ENCODE results near the gene ADAM12. TPM values are rescaled to one million over a fixed set of nuclear protein-coding genes. Genes with fewer than 3 reads are reported as not detected.
"Not testable (repeated sequence)": the region's sequence is repeated elsewhere in the genome, so short reads cannot be mapped to it uniquely, and the experiment has no call there.

ADAM12 gene
- total and polyA plus RNA-seq, 12 donors = 0.08 to 3.9 (median 0.53) TPM

DNA sequence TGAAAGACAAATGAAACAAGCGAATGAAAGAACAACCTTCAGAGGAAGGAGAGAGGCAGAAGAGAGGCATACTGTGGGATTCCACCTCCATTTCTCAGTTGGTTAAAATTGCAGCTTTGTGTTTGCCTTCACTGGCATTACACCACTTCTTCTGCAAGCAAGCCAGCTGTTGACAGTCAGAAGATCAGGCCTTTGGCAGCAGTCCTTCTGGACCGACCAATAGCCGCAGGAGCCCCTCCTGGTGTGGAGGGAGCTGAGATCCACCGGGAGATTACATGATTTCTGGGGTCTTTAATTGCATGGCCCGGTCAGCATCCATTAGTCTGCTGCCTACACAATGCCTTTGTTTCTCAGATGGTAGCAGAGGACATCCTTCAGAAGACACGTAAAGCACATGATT is 206.7 kb downstream of the ADAM12 start:
- TF ChIP-seq, protein P1, sequence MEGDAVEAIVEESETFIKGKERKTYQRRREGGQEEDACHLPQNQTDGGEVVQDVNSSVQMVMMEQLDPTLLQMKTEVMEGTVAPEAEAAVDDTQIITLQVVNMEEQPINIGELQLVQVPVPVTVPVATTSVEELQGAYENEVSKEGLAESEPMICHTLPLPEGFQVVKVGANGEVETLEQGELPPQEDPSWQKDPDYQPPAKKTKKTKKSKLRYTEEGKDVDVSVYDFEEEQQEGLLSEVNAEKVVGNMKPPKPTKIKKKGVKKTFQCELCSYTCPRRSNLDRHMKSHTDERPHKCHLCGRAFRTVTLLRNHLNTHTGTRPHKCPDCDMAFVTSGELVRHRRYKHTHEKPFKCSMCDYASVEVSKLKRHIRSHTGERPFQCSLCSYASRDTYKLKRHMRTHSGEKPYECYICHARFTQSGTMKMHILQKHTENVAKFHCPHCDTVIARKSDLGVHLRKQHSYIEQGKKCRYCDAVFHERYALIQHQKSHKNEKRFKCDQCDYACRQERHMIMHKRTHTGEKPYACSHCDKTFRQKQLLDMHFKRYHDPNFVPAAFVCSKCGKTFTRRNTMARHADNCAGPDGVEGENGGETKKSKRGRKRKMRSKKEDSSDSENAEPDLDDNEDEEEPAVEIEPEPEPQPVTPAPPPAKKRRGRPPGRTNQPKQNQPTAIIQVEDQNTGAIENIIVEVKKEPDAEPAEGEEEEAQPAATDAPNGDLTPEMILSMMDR (IDR thresholded peaks at IDR 0.05) = no peak
- no peak for TF ChIP-seq POLR2A (IDR thresholded peaks at IDR 0.05)
- 84 to 87% (median 86%) methylated on average over 3 to 6 of the region's 6 CpGs for WGBS, 4 donors

DNA sequence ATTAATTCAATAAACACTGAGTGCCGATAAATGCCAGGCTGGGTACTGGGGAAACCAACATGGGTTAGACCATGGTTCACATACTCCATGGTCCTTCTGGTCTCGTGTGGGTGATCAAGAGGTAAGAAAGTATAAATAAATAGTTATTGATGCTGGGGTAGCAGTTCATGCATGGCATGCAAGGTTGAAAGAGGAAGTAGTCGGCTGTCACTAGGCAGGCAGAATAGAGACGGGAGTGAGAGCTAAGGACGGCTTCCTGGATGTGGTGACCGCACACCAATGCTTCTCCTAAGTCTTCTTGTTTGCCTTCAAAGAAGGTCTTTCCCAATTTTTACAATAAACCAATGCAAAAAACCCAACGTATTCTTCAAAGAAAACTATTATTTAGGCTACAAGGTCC is 208.6 kb downstream of the ADAM12 start:
- no peak for TF ChIP-seq POLR2A (IDR thresholded peaks at IDR 0.05)
- TF ChIP-seq, protein P1 (IDR thresholded peaks at IDR 0.05) = no peak
- H3K4me3 ChIP-seq = no peak overlapping the region
- no peaks in the 10 kb centered on the region for H3K27me3 ChIP-seq
- intact Hi-C loops (cut with DNase I) = no loop called here
- peaks cover 0 to 6% of the 10 kb centered on the region in 2 donors for H3K4me1 ChIP-seq (replicated peaks in 1 of 2)
- no peak overlapping the region for H3K27ac ChIP-seq
- no peaks in the 10 kb centered on the region for H3K36me3 ChIP-seq (replicated peaks in 1 of 2)
- 76 to 90% (median 83%) methylated on average over 7 of the region's 7 CpGs for WGBS, 4 donors
- H3K9me3 ChIP-seq (replicated peaks in 1 of 3) = no peaks in the 10 kb centered on the region
- no peak for DNase-seq

More for the DNA sequence above, 206.7 kb downstream of the ADAM12 start:
- no peaks in the 10 kb centered on the region for H3K27me3 ChIP-seq
- intact Hi-C loops (cut with DNase I) = no loop called here
- H3K36me3 ChIP-seq (replicated peaks in 1 of 2) = no peaks in the 10 kb centered on the region
- DNase-seq = no peak
- no peak overlapping the region for H3K4me3 ChIP-seq
- H3K4me1 ChIP-seq (replicated peaks in 1 of 2) = peaks cover 0 to 6% of the 10 kb centered on the region in 2 donors
- no peaks in the 10 kb centered on the region for H3K9me3 ChIP-seq (replicated peaks in 1 of 3)
- H3K27ac ChIP-seq = no peak overlapping the region

DNA sequence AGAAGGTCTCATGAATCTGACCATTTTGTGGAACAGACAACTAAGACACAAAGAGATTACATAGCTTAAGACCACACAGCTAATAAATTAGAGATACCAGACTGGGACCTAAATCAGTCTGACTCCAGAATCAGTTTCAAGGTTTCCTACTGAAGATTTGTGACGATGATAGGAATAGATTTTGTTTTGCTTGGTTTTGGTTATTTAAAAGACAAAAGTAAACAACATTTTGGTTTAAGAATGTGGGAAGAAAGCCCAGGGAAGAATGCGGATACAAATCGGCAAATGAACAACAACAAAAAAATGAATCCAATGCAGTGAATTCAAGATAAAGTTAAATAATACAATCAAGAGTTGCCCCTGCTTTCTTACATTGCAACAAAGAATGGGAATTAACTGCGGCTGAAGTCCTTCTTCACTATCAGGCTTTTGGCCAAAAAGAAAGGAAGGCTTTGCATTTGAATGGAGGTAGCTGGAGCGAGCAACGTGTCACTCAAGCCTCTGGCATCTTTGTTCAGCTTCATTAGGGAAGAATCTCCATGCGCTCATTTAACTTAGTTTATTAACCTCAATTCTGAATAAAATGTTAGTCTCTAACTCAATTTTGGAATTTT is 210.8 kb downstream of the ADAM12 start:
- no peaks in the 10 kb centered on the region for H3K27me3 ChIP-seq
- intact Hi-C loops (cut with DNase I) = no loop called here
- WGBS, 4 donors = 71 to 79% (median 74%) methylated on average over 7 of the region's 7 CpGs
- no peaks in the 10 kb centered on the region for H3K9me3 ChIP-seq (replicated peaks in 1 of 3)
- H3K27ac ChIP-seq = no peak overlapping the region
- H3K36me3 ChIP-seq (replicated peaks in 1 of 2) = no peaks in the 10 kb centered on the region
- peaks cover 0 to 6% of the 10 kb centered on the region in 2 donors for H3K4me1 ChIP-seq (replicated peaks in 1 of 2)
- DNase-seq = no peak
- TF ChIP-seq, protein P1 (IDR thresholded peaks at IDR 0.05) = no peak
- no peak for TF ChIP-seq POLR2A (IDR thresholded peaks at IDR 0.05)
- H3K4me3 ChIP-seq = no peak overlapping the region

DNA sequence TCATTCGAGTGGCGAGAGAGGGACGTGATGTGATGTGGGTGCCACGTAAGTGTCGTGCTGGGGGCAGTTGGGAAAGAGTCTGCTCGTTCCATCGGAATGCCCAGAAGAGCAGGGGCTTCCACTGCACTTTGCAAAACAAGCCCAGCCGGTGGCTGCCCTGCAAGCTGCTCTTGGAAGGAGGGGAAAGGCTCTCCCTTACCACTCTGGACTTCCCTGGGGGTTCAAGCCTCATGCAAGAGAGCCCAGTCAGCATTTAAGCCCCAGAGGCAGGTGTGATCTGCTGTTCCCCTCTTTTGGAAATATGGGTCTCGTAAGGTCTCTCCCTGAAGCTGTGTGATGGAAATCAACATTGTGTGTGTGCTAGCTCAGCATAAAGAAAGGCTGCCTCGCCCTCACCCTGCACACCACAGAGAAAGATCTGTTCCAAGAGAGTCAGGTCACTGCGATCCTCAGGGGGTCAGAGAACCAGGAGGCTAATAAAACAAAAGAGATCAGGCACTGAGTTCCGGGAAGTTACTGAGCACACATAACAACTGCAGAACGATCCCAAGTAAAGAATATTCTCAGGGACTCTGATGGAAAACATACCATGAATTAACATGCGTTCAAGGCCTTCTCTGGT is 212.5 kb downstream of the ADAM12 start:
- TF ChIP-seq POLR2A (IDR thresholded peaks at IDR 0.05) = no peak
- TF ChIP-seq, protein P1 (IDR thresholded peaks at IDR 0.05) = no peak
- intact Hi-C loops (cut with DNase I) = no loop called here
- DNase-seq = no peak
- no peaks in the 10 kb centered on the region for H3K9me3 ChIP-seq (replicated peaks in 1 of 3)
- no peaks in the 10 kb centered on the region for H3K27me3 ChIP-seq
- no peak overlapping the region for H3K27ac ChIP-seq
- WGBS, 4 donors = 79 to 84% (median 81%) methylated on average over 14 of the region's 14 CpGs
- peaks cover 0 to 6% of the 10 kb centered on the region in 2 donors for H3K4me1 ChIP-seq (replicated peaks in 1 of 2)
- no peaks in the 10 kb centered on the region for H3K36me3 ChIP-seq (replicated peaks in 1 of 2)
- H3K4me3 ChIP-seq = no peak overlapping the region

GRCh38 chr10:126172755-126173154 is 215.5 kb downstream of the ADAM12 start:
- intact Hi-C loops (cut with DNase I); H3K36me3 ChIP-seq (replicated peaks in 1 of 2); H3K27me3 ChIP-seq; H3K27ac ChIP-seq; DNase-seq; H3K9me3 ChIP-seq (replicated peaks in 1 of 3); H3K4me1 ChIP-seq (replicated peaks in 1 of 2); H3K4me3 ChIP-seq: not testable (repeated sequence)
- WGBS, 4 donors = 80 to 100% methylated on average over 1 of the region's 1 CpG; no CpG with 5 or more reads in 2 of the 4 donors

Data from adrenal gland (tissue), 12 donors.